ENCODE data around the gene SRCAP.

DNA sequence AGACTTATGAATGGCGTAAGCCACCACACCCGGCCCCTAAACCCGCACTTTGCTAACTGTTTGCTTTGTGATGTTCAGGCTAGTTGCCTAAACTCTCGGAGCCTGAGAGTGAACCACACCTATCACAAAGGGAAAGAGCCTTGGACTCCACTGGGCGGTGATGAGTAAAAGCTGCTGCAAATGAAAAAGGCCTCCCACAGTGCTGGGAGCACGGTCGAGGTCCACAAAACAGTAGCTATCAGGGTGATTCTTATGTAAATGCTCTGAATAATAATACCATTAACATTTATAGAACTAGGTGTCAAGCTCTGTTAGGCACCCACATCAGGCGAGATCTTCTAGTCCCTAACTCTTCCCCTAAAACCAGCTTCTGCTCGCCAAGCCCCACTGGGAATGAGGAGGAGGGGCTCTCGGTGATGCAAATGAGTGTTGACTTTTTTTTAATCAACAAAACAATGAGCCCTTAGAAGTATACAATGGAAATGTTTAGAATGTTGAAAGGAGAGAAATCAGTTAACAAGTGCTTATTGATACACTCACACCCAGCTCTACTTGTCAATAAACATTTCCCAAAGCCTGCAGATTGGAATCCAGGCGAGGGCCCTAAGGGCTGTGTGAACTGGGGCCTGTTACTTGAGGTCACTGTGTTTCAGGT is 20.9 kb upstream of the SRCAP start:
- TF ChIP-seq EZH2 (IDR thresholded peaks at IDR 0.05; ENCODE audit: low read depth, low read length, severe bottlenecking) (no peak), CTCF (IDR thresholded peaks at IDR 0.05; ENCODE audit: control extremely low read depth in 1 of 3, insufficient read depth in 1 of 3, low read depth in 1 of 3, low read length in 3 of 3) (no peak), MAFK (IDR thresholded peaks at IDR 0.05; ENCODE audit: low read depth, low read length) (no peak)

Measured in H1 (cell line).